Measurements from ENCODE around the gene DMXL1.

The DMXL1 gene

DNA sequence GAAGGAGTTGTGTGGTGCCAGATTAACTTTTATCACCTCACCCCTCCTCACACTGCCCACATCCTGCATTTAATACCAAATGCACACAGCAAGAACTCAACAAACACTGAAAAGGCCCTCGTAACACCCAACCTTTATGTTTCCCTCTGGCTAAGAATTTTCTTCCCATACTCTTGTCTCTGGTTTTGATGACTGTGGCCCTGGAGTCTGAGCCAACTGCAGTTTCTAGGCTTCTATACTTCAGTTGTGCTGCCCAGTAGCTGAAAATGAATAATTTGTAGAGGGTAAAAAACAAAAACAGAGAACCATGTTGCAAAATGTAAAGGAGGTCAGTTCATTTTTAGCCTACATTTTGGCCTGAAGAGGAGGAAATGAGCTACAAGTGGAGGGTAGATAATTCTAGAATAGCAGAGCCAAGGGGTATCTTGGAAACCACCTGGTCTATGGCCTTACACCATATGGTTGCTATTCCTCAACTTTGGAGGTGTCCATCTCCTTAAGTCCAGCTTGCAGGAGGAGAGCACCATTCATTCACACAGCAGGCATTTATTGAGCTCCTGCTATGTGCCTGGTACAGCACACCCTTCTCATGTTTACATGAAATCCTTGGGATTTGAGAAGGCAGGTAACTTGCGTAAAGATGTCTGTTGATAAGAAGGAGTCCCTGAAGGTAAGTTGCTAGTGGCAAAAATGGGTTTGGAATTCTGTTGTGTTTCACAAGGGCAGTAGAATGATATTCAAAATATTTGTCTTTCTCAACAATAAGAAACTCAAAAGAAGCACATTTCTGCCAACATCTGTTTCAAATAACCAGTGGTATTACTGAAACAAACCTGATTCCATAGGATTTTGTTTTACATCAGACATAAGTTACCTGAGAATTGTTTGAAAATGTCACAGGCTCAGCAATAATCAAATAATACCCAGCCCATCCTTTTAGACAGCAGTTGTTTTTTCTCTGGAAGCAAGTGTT, 201.2 kb downstream of the DMXL1 start:
- no peak for DNase-seq

DNA sequence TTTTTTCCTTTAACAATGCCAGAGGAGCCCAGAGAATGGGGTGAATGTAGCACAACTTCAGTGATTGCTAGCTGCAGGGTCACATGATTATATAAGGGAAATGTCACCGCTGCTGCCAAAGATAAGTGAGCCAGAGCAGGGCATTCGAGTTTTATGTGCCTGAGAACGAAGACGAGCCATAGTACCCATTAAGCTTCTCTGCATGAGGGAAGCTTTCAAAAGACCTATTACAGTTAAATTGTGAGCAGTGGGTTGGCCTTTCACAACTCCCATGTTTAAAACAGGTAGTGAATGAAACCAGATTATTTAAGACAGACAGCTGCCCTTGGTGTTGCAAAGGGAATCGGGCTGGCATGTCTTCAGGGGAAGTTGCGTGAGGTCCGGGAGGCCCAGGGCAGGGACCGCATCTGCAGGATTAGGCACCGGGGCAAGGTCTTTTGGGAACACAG, 202.5 kb downstream of the DMXL1 start:
- no peak for DNase-seq

DNA sequence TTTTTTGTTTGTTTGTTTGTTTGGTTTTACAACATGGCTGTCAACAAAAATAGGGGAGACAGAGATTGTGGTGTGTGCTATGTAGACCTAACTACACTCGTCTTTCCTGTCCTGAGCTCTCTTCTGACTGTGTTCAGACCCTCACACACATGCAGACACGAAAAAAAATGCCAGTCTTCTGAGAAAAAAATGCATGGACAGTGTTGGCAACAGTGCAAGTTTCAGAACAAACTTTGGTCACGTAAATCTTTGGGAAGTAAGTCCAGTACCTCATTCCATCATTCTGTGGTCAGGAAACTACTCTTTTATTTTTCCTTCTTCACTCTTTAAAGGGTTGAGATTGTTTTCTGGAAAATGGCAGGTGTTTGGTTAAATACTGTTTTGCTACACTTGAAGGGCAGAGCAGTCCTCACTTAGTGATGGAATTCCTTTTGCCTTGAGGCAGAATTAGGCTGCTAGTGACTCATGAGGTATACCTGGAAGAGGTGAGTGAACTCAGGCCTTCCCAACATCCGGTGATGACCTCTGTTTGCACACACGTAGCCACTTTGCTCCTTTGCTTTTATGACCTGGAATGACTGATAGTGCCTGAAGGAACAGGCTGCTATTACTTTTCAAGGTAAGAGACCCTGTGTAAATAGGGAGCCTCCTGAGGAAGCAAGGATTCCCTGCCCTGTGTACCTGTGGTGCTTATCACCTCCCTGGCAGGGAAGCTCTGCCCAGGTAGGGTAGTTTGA, 203.3 kb downstream of the DMXL1 start:
- DNase-seq: no peak

DNA sequence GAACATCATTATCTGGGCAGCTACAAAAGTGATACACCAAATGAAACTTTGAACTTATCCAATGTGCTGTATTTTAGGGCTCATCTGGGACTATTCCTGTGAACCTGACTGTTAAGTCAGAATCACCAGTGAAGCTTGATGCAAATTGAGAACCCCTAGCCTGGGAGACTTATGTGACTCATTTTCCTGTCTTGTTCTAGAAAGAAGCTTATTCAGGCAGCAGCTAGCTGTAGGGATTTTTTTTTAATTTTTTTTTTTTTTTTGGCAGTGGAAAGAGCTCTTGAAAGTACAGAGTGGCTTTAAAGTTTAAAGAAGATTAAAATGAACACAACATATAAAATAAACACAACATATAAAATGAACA, 203.9 kb downstream of the DMXL1 start:
- no peak for DNase-seq

DNA sequence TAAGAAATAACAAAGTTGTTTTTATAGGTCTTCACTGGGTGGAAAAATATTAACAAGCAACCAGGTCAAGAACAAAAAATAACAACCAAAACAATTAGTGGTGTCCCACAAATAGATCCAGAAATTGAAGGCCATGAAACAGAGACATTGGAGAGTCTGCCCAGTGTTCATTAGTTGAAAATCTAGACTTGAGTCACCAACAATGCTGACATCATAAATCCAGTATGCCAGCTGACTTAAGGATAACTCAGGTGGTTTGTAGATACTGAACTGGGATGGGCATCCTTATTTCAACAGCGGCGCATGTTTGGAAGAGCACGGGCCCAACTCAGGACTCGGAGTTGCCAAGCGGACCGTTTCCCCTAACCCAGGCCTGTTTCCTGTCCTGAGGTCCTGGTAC, 204.3 kb downstream of the DMXL1 start:
- DNase-seq: no peak

DNA sequence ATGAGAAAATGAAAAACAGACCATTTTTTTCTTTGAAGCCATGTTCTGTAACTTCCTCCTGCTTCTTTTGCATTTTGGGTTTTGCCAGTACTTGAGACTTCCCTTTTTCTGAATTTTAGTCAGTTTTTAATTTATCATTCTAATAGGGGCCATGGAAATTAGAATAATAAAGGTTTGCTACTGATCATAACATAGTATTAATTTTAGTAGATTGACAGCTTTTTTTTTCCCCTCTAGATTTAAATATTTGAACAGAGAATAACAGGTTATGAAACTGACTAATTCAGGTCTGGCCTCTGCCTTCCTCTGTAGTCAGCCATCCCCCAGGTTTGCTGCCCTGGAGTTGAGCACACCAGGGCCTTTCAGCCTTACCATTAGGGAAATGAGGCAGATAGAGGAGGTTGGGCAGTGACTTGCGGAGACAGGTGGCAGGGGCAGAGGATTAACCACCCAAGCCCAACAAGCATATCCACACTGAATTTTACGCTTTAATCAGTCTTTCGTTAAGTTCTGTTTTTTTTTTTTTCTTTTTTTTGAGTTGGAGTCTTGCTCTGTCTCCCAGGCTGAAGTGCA, 204.8 kb downstream of the DMXL1 start:
- no peak for DNase-seq

DNA sequence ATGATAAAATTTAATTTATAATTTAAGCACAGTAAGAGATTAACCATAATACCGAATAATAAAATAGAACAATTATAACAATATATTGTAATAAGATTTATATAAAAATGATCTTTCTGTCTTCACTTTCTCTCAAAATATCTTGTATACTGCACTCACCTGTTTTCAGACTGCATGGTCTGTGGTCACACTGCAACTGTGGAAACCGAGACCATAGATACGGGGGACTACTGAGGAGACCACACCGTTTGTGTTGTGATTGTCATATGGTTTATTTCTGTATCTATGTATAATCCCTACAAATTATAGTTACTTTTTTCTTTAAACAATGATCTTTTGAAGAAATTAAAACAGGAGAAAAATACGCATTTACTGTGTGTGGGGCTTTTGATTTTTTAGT, 206.1 kb downstream of the DMXL1 start:
- no peak for DNase-seq

DNA sequence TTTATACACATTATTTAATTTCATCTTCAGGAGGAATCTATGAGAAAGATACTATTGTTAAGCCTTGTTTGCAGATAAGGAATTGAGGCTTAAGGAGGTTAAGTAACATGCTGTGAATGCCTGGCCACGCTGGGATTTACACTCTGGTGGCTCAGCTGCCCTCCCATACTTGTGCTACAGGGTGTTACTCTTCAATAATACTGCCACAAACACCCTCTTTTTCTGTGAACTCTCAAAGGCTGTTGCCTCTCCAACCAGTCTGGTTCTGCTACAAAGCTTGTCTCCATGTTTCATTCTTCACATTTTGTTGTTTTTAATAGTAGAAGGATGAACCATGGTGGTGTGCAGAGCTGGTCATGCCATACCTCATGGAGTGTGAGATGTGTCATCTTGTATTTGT, 208.2 kb downstream of the DMXL1 start:
- no peak for DNase-seq

DNA sequence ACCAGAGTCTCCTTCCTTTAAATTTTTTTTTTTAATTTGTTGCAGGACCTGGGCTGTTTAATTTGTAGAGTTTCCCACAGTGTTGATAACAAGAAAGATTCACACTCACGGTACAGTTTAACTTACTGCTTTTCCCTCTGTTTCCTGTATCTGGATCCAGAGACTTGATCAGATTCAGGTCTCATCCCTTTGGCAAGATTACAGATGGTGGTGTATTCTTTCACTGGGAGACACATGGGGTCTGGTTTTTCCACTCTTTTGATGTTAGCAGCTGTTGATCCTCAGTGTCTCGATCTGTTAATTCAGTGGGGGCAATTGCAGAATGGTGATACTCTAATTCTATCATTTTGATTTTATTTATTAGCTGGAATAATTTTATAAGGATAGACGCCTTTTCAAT, 209.5 kb downstream of the DMXL1 start:
- no peak for DNase-seq

DNA sequence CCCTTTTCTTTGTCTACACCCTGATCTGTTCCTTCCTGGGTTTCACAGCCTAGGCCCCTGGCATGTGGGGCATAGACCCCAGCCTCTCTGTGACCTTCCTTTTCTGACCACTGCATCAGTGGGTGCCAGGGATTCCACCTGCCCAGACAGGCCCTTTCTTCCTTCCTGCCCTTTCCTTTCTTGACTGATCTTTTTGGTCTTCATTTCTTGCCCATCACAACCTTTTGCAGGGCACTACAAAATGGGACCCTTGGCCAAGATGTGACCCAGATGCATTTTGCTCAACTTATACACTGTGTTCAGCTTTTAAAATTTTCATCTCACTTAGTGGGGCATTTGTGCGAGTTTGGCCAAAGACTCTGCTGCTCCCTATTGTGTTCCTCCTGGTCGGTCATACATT, 211.7 kb downstream of the DMXL1 start:
- no peak for DNase-seq

DNA sequence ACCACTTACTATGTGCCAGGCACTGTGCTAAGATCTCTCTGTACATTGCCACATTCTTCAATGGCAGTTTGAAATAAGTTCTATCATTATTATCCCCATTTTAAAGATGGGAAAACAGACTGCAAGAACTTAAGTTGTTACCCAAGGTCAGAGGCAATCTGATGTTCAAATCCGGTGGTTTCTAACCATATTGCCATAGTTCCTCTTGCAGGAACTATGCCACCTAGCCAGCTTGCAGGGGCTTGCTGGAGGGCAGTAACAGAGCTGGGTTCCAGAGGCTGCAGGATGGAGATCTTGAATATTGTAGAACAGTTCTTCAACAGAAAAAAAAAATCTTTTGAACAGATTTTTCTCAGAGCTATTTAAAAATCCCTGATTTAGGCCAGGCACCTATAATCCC, 213.1 kb downstream of the DMXL1 start:
- DNase-seq: no peak

DNA sequence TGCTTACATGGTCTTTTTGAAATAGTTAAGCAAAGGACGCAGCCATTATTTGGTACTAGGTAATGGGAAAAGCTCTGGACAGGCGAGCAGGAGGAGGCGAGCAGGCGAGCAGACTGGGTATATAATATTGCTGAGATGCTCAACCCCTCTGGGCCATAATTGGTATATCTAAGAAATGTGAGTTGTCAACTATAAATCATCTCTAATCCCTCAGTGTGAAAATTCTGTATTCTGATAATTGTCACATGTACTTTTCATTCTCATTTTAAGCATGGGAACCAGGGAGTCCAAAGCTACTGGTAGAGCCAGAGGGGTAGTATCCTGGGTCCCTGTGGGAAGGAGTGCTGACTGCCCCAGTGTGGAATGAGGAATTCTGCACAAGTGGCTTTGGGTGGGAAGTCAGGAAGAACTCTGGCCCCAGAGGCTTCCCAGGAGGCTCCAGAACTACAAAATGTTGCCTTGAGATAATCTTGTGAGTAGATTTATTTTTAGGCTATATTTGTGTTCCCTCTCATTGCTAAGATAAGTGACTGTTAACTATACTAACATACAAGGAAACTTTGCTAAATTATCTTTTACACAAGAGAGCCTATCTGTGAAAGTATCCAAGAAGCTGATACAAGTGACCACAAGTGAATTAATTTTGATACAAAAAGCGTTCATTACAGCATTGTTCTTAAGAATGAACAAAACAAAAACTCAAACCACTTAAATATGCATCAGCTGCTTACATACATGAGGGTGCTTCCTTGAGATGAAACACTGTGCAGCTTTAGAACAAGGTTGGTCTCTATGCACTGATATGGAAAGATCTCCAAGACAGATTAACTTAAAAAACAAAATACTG, 214.4 kb downstream of the DMXL1 start:
- no peak for DNase-seq

DNA sequence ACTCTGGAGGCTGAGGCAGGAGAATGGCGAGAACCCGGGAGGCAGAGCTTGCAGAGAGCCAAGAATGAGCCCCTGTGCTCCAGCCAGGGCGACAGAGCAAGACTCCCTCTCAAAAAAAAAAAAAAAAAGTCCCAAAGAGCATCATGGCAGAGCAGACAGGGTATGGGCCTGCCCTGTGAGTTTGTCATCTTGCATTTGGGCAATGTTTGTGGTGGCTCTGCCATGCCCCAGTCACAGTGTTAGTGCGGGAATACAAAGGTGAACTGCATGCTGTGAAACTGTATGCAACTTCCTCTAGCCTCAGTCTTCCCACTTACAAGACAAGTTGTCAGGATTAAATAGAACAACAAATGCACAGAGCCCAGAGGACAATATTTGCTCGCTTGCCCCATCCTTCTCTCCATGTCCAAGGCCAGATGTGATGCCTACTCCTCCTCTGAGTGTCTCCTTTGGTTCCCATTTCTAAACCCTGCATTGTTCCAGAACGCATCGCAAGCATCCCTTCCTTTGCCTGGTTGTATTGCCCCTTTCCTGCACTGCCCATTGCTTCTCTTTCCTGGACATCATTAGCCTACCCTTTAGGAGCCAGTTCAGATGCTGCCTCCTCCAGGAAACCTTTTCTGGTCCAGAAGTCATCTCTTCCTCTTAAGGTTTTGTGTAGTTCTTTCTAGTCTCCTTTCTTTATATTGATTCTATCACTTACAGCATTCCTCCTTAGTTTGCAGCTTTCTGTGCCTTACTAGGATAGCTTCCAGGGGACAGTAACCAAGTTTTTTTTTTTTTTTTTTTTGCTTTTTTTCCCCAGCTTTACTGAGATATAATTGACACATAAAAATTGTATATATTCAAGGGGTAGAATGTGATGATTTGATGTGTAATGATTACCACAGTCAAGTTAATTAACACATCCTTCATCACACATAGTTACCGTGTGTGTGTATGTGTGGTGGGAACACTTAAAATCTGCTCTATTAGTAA, 215.9 kb downstream of the DMXL1 start:
- DNase-seq: no peak

DNA sequence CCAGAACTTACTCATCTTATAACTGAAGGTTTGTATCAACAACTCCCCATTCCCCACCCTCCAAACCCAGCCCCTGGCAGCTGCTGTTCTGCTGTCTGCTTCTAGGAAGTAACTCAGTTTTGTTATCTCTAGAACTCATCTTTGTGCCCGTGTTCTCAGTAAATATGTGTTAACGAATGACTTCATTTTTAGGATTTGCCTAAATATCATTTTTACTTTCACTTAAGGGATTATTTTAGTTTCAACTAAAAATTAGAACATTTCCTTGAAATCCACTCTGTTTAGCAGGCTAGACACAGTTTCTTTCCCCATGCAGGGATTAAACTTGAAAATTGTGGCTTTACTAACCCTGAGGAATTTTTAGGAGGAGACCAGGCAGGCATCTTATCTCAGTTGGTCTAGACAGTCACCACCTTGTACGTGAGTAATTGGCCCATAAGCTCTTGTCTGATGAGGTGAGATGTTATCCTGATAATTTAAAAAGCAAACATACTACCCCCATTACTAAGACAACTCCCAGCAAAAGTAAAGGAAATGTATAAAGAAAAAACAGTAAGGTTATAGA, 216.7 kb downstream of the DMXL1 start:
- no peak for DNase-seq

DNA sequence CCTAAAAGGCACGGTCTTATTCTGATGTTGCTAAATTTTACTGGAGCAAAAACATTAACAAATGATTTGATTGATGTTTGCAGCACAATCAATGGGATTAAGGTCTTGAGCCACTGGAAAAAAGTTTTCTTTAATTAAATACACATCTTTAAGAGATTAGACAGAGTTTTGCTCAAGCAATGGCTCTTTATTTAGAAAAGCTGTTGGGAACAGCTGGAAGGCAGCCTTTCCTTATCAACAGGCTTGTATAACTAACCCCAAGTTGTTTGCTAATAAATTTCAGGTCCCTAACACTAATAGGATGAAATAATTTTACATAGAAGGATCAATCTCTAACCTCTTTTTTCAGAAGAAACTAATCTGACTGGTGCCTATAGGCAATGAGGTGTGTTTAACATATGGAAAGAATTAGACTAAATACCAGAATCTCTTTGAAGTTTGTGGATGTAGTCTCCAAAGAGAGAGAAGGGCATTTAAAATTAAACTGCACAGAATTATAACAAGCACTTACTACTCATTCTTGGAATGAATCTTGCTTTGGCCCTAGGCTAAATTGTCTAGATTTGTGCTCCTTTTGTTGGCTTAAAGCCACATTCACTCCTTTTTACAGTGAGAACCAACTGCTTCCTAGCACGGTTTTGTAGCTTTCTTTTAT, 217.6 kb downstream of the DMXL1 start:
- no peak for DNase-seq

DNA sequence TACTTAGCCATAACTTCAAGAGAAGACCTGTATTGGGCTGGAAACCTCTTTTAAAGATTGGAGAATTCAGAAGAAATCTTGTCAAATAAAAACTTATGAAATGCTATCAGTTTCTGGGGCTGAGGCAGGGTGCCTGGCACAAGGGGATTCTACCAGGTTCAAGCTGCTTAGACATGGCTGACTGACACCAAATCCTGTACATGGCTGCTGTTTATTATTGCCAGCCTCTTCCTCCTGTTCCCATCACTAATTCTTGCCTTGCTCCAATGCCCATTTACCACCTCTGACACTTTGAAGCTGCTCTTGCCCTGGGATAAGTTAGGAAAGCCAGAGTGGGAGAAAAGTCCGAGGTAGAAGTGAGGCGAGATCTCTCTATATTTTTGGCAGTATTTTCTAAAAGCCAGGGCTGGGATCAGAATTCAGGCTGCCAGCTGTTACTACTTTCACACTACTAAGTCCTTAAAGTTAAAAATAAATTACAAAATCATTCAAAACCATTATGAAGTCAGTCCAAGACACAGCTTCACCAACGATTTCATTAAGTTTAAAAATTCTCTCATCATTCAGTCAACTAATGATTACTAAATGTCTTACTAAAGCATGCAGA, 218.7 kb downstream of the DMXL1 start:
- no peak for DNase-seq

DNA sequence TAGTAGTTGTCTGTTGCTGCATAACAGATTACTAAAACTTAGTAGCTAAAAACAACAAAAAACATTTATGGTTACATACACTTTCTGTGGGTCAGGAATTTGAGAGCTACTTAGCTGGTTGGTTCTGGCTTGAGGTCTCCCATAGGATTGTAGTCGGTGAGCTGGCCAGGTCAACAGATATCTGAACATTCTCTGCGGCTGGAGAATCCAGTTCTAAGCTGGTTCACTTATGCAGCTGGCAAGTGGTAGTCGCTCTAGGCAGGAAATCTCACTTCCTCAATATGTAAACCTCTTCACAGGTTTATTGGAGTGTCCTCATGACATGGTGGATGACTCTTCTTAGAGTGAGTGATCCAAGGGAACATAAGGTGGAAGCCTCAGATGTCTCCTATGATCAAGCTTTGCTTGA, 219.3 kb downstream of the DMXL1 start:
- no peak for DNase-seq

DNA sequence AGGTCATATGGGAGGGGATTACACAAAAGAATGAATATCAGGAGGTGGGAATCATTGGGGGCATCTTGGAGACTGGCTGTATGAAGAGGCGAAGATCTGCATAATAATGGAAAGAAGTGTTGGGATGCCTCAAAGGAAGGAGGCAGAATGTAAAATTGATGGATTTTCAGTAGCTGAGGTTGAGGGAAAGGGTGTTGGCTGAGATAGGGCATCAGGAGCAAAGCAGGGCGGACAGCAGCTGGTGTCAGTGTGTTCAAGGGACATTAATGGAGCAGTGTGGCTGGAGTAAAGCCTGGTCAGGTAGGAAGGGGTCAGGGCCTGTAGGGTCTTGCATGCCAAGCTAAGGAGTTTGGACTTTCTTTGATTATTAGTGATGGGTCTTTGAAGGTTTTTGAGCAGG, 219.7 kb downstream of the DMXL1 start:
- DNase-seq: no peak

DNA sequence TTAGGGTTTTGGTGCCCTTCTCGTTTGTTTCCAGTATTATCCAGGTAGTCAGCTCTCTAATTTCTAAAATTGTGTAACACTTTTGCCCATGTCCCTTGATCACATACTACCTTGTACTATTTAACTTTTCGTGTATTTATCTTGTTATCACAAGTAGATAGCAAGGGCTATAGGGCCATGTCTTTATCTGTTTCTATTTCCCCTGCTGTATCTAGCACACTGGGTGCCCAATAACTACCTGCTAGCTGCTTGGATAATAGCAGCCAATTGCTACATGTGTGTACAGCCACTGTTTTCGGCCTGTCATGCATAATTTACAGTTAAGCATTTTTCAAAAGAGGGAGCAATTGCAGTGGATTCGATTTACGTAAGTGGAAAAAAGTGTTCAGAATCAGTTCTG, 220.2 kb downstream of the DMXL1 start:
- no peak for DNase-seq

DNA sequence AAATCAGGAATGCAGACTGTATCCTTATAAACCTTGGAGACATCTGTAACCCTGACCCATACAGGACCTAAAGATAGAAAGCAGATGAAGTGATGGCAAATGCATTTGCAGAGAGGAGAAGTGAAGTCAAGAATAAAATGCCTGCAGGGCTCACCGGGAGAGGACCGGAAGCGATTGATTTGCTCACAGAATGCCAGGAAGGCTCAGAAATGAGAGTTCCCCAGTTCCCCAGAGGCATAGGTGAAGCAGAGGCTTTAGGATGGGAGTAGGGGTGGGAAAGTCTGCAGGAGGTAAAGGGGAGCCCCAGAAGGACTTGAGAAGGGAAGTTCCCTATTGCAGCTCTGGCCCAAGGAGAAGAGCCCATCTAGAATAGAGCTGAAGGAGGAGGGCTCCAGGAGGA, 221.0 kb downstream of the DMXL1 start:
- DNase-seq: no peak
